GM21367 (cell line): ENCODE data around the gene HMSD.

Experiments
- ATAC-seq: cut with Tn5 transposase; IDR thresholded peaks from one replicate; pipeline ENCODE4 v1.9.1; 2021; ENCODE audit not compliant: unreplicated experiment

HMSD gene

GRCh38 chr18:63987743-63988142 lies 38.6 kb downstream of the HMSD start:
- no peak for ATAC-seq

- no peak for ATAC-seq
Measured at GRCh38 chr18:63992751-63993150, 43.6 kb downstream of the HMSD start.

GRCh38 chr18:63994783-63995399 lies 45.8 kb downstream of the HMSD start:
- peak; percentile 70 for ATAC-seq

GRCh38 chr18:63997041-63997440 lies 47.9 kb downstream of the HMSD start:
- ATAC-seq, result no peak

- no peak for ATAC-seq
Measured at GRCh38 chr18:63997606-63998005, 48.5 kb downstream of the HMSD start.

- ATAC-seq, result no peak
Measured at GRCh38 chr18:63999871-64000270, 50.8 kb downstream of the HMSD start.

- no peak for ATAC-seq
Measured at GRCh38 chr18:64002581-64002980, 53.5 kb downstream of the HMSD start.

GRCh38 chr18:64009305-64009704 lies 60.2 kb downstream of the HMSD start:
- no peak for ATAC-seq
